Activated CD4-positive, CD25-positive, alpha-beta regulatory T cell treated with anti-CD3 and anti-CD28 coated beads, Interleukin-2, amount 50 U/mL, for 16 hours (primary cell): ENCODE data around the gene FAM110A.
"Not testable (repeated sequence)": the region's sequence is repeated elsewhere in the genome, so short reads cannot be mapped to it uniquely, and the experiment has no call there.

ENCODE experiments used
- DNase-seq: peaks from one replicate; pipeline ENCODE4 v3.0.0-alpha.2; 2020; ENCODE audit warnings: low read depth, low spot score

The FAM110A gene

GRCh38 chr20:873875-874607 is 40.5 kb downstream of the FAM110A start:
- DNase-seq = no peak

- no peak for DNase-seq
Measured at GRCh38 chr20:875115-875514, 41.6 kb downstream of the FAM110A start.

- DNase-seq = no peak
Measured at GRCh38 chr20:877814-878213, 44.3 kb downstream of the FAM110A start.

- DNase-seq = no peak
Measured at GRCh38 chr20:878511-879307, 45.2 kb downstream of the FAM110A start.

GRCh38 chr20:879626-880025 is 46.1 kb downstream of the FAM110A start:
- DNase-seq = no peak

- no peak for DNase-seq
Measured at GRCh38 chr20:881051-881782, 47.7 kb downstream of the FAM110A start.

- DNase-seq = no peak
Measured at GRCh38 chr20:881783-882144, 48.2 kb downstream of the FAM110A start.

- DNase-seq = no peak
Measured at GRCh38 chr20:884983-885952, 51.8 kb downstream of the FAM110A start.

GRCh38 chr20:887137-887536 is 53.6 kb downstream of the FAM110A start:
- no peak for DNase-seq

GRCh38 chr20:888057-888456 is 54.5 kb downstream of the FAM110A start:
- no peak for DNase-seq

GRCh38 chr20:889106-889505 is 55.6 kb downstream of the FAM110A start:
- no peak for DNase-seq

GRCh38 chr20:889932-890463 is 56.5 kb downstream of the FAM110A start:
- DNase-seq = no peak

- no peak for DNase-seq
Measured at GRCh38 chr20:890666-891057, 57.1 kb downstream of the FAM110A start.

GRCh38 chr20:891058-891705 is 57.7 kb downstream of the FAM110A start:
- no peak for DNase-seq

GRCh38 chr20:891706-892080 is 58.2 kb downstream of the FAM110A start:
- DNase-seq = no peak

GRCh38 chr20:892371-892770 is 58.9 kb downstream of the FAM110A start:
- not testable (repeated sequence) for DNase-seq
